HG03064 (cell line): ENCODE results near the gene PRR20A.
"Not testable (repeated sequence)": the region's sequence is repeated elsewhere in the genome, so short reads cannot be mapped to it uniquely, and the experiment has no call there.

ENCODE experiments used
- ATAC-seq: cut with Tn5 transposase; IDR thresholded peaks from one replicate; pipeline ENCODE4 v1.9.1; 2021; ENCODE audit warnings: low read depth; ENCODE audit not compliant: unreplicated experiment

Gene PRR20A

DNA sequence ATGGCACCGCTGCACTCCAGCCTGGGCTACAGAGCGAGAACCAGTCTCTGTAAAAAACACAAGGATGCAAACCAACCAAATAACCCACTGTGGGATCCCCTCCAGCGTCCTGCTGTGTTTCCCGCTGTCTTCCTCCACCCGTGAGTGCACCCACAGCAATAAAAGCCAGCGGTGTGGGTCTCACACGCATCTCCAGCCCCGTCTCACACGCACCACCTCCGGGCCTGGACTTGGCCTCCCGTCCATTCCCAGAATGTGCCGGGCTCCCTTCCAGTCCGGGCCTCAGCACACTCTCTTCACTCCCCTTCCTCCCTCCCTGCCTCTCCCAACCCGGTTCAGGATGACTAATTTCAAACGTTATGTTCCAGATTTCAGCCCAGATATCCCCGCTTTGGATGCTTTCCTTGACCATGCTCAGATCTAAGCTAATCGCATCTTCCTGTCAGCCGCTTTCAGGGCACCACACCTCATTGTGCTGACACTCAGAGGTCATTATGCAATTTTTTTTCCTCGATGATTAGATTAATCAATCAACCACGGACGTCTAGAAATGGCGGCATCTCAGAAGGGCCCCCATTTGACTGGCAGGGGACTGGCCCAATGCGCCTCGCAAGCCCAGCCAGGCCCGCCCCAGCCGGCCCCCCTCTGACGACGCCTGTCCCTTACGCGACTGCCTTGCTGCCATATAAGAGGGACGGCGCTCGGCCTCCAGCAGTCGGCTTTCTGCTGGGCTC lies at the start of gene PRR20A:
Gene PRR20A, plus strand, starts transcription at position 684 of the 734 bp plus-strand sequence. CDS start 387 bp downstream, outside the sequence.
- ATAC-seq: not testable (repeated sequence)

DNA sequence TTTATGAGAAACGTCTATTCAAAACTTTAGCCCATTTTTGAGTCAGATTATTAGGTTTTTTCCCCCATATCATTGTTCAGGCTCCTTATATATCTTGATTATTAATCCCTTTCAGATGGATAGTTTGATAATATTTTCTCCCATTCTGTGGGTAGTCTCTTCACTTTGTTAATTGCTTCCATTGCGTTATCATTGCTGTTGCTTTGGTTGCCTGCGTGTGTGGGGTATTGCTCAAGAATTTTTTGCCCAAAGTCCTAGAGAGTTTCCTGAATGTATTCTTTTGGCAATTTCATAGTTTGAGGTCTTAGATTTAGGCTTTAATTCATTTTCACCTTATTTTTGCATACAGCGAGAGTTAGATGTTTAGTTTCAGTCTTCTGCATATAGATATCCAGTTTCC lies 25.8 kb upstream of the PRR20A start:
- ATAC-seq: no peak

DNA sequence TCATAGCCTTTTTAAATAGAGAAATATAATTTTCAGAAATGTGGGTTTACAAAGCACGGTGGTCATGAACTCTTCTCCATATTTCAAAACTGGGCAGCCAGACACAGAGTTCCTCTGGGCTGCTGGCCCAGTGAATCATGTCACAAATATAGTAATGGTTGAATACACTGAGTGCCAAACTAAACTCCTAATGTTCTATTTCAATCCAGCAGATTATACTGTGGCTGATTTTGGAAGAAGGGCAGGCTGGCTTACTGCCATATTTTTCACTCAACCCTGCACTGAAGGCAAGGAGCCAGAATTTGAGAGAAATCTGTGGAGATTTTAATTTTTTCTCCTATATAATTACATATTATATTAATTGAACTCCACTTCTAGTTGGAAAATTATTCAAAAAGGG lies 17.0 kb upstream of the PRR20A start:
- no peak for ATAC-seq

DNA sequence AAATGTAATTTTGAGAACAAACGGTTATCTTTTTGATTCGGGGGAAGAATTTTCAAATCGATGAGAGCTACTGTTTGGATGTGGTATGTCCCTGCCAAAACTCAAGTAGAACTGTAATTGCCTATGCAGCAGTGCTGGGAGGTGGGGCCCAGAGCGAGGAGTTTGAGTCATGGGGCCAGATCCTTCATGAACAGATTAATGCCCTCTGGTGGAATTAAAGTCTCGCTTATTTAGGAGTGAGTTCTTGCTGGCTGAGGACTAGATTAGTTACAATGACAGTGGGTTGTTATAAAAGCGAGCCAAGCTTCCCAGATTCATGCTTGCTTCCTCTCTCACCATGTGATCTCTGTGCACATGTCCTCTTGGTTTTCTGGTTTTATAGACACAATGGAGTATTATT lies 11.8 kb upstream of the PRR20A start:
- ATAC-seq: no peak

DNA sequence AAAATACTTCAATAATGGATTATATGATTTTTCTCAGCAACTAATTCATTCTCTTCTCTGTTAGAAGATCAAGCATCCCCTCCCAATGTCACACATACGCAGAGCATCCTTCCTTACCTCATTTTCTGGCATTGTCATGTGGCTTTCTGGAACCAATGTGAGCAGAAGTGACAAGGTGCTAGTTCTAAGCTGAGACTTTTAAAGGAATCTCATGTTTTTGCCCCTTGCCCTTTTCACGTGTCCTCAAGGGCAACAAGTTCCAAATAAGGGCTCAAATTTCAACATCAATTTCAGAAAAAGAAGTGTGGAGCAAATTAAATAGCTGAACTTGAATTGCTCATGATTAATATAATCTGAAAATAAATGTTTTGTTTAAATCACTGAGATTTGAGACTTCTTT lies 4.6 kb upstream of the PRR20A start:
- no peak for ATAC-seq

DNA sequence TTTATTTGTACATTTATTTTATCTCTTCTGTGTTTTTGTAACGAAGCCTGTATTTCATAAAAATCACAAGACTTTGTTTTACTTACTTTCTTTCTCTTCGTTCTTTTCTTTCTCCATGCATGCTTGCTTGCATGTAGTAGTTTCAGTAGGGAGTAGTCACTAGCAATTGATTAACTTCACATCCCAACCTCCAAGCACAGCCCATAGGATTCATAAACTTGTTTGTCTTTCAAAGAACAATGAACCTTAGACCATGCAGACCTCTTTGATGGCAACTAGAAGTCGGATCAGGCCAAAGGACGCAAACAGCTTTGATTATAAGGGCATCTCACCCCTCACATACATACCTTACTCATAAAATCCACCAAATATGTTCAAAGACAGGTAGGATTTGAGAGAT lies 3.1 kb upstream of the PRR20A start:
- ATAC-seq: no peak

DNA sequence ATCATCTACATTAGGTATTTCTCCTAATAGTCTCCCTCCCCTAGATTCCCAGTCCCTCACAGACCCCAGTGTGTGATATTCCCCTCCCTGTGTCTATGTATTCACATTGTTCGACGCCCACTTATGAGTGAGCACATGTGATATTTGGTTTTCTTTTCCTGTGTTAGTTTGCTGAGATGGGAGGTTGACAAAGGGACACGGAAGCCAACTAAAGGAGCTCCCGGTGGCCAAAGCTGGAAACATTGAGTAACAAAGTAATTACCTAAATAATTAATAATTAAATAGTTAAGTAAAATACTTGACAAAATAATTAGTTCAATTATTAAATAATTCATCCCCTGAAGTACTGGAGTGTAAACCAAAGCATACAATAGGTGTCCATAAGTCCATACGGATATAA lies 1.7 kb upstream of the PRR20A start:
- ATAC-seq: no peak

DNA sequence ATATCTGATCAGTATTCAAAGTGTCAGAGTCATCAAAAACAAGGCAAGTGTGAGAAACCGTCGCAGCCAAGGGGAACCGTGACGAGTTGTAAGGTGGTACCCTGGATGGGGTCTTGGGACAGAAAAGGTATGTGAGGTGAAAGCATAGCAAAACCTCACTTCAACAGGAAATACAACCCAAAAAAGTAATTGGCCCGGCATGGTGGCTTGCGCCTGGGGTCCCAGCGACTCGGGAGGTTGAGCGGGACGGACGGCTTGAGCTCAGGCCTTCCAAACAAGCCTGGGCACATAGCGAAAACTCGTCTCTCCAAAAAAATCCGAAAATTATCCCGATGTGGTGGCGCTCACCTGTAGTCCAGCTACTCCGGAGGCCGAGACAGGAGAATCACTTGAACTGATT lies 937 bp upstream of the PRR20A start:
- not testable (repeated sequence) for ATAC-seq

DNA sequence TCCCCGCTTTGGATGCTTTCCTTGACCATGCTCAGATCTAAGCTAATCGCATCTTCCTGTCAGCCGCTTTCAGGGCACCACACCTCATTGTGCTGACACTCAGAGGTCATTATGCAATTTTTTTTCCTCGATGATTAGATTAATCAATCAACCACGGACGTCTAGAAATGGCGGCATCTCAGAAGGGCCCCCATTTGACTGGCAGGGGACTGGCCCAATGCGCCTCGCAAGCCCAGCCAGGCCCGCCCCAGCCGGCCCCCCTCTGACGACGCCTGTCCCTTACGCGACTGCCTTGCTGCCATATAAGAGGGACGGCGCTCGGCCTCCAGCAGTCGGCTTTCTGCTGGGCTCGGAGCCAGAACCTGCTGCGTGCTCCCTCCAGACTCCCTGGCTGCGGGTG lies 6.5 kb downstream of the PRR20A start, which contains the start of gene PRR20B:
Gene PRR20B, plus strand, starts transcription at position 301 of the 400 bp plus-strand sequence. CDS start 387 bp downstream, outside the sequence.
- not testable (repeated sequence) for ATAC-seq

DNA sequence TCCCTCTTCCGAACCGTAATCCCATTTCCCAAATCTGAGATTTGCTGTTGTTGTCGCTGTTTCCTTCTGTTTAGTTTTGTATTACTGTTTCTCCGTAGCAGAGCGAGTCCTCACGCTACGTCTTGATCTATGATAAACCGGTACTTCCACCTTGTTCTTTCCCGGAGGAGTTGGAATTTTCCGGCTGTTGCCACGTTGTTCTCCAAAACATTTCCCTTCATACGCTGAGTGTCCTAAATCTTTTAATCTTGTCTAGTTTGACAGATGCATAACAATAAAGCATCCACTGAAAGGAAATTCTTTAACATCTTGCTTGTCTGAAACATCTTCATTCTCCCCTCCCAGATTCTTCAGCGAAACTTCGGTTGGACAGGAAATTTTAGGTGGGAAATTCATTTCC lies 7.4 kb downstream of the PRR20A start:
- not testable (repeated sequence) for ATAC-seq

DNA sequence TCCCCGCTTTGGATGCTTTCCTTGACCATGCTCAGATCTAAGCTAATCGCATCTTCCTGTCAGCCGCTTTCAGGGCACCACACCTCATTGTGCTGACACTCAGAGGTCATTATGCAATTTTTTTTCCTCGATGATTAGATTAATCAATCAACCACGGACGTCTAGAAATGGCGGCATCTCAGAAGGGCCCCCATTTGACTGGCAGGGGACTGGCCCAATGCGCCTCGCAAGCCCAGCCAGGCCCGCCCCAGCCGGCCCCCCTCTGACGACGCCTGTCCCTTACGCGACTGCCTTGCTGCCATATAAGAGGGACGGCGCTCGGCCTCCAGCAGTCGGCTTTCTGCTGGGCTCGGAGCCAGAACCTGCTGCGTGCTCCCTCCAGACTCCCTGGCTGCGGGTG lies 13.0 kb downstream of the PRR20A start, which contains the start of gene PRR20C:
Gene PRR20C, plus strand, starts transcription at position 301 of the 400 bp plus-strand sequence. CDS start 387 bp downstream, outside the sequence.
- ATAC-seq: not testable (repeated sequence)

DNA sequence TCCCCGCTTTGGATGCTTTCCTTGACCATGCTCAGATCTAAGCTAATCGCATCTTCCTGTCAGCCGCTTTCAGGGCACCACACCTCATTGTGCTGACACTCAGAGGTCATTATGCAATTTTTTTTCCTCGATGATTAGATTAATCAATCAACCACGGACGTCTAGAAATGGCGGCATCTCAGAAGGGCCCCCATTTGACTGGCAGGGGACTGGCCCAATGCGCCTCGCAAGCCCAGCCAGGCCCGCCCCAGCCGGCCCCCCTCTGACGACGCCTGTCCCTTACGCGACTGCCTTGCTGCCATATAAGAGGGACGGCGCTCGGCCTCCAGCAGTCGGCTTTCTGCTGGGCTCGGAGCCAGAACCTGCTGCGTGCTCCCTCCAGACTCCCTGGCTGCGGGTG lies 19.6 kb downstream of the PRR20A start, which contains the start of gene PRR20D:
Gene PRR20D, plus strand, starts transcription at position 301 of the 400 bp plus-strand sequence. CDS start 387 bp downstream, outside the sequence.
- ATAC-seq: not testable (repeated sequence)

DNA sequence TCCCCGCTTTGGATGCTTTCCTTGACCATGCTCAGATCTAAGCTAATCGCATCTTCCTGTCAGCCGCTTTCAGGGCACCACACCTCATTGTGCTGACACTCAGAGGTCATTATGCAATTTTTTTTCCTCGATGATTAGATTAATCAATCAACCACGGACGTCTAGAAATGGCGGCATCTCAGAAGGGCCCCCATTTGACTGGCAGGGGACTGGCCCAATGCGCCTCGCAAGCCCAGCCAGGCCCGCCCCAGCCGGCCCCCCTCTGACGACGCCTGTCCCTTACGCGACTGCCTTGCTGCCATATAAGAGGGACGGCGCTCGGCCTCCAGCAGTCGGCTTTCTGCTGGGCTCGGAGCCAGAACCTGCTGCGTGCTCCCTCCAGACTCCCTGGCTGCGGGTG lies 26.2 kb downstream of the PRR20A start, which contains the start of gene PRR20E:
Gene PRR20E, plus strand, starts transcription at position 301 of the 400 bp plus-strand sequence. CDS start 387 bp downstream, outside the sequence.
- ATAC-seq: not testable (repeated sequence)

DNA sequence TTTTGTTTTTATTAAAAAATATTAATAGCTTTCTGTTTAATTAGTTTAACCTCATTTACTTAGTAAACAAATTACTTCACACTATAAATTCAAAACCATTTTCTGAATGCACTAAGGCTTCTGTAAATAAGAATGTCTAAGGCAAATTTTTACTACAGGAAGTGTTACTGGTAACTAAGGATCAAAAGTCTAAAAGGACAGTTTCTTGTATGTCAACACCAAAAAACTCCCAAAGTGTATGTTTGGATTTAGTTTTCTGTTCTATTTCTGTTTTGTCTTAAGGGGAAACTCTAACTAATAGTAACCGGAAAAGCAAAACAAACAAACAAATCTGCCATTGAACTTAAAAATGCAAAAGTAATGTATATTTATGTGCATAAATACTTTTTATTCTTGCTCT lies 50.9 kb downstream of the PRR20A start:
- no peak for ATAC-seq
